Stimulated activated CD8-positive, alpha-beta memory T cell treated with anti-CD3 and anti-CD28 coated beads, Interleukin-12 subunit alpha, Interleukin-12 subunit beta, amount 100 ng/mL, for 4 hours (primary cell): ENCODE results near the gene RPL10.
"Not testable (repeated sequence)": the region's sequence is repeated elsewhere in the genome, so short reads cannot be mapped to it uniquely, and the experiment has no call there.

ENCODE experiments used
- DNase-seq: peaks from one replicate; pipeline ENCODE4 v3.0.0-alpha.2; 2020; ENCODE audit warnings: low read depth

Gene RPL10

GRCh38 chrX:154378059-154378798 lies 19.9 kb upstream of the RPL10 start:
- DNase-seq = no peak

GRCh38 chrX:154378799-154379568 lies 19.2 kb upstream of the RPL10 start, which contains the start of gene EMD:
TSS of gene EMD (plus strand) at chrX:154379295. CDS start at chrX:154379485, 190 bp downstream.
- peak; percentile 92 for DNase-seq

- no peak for DNase-seq
Observed at GRCh38 chrX:154379569-154379951, 18.6 kb upstream of the RPL10 start.

GRCh38 chrX:154380153-154380552 lies 18.0 kb upstream of the RPL10 start:
- no peak for DNase-seq

- no peak for DNase-seq
Observed at GRCh38 chrX:154380787-154381186, 17.4 kb upstream of the RPL10 start.

- DNase-seq = no peak
Observed at GRCh38 chrX:154381271-154381670, 16.9 kb upstream of the RPL10 start.

- no peak for DNase-seq
Observed at GRCh38 chrX:154382483-154383069, 15.6 kb upstream of the RPL10 start.

GRCh38 chrX:154383359-154384283 lies 14.6 kb upstream of the RPL10 start:
- no peak for DNase-seq

- DNase-seq = no peak
Observed at GRCh38 chrX:154384284-154384892, 13.8 kb upstream of the RPL10 start.

GRCh38 chrX:154388094-154388493 lies 10.1 kb upstream of the RPL10 start:
- not testable (repeated sequence) for DNase-seq

- DNase-seq = not testable (repeated sequence)
Observed at GRCh38 chrX:154388649-154389048, 9.5 kb upstream of the RPL10 start.

GRCh38 chrX:154389812-154390747 lies 8.1 kb upstream of the RPL10 start:
- DNase-seq = not testable (repeated sequence)

- not testable (repeated sequence) for DNase-seq
Observed at GRCh38 chrX:154396363-154396762, 1.8 kb upstream of the RPL10 start.

- DNase-seq = peak; percentile 50
Observed at GRCh38 chrX:154396973-154397887, 947 bp upstream of the RPL10 start.

- peak; percentile 64 for DNase-seq
Observed at GRCh38 chrX:154398668-154399526, 720 bp downstream of the RPL10 start.

GRCh38 chrX:154399527-154400368 lies 1.6 kb downstream of the RPL10 start:
- DNase-seq = no peak

- DNase-seq = not testable (repeated sequence)
Observed at GRCh38 chrX:154400369-154400817, 2.2 kb downstream of the RPL10 start.
